ENCODE measurements around the gene MBP.

Gene MBP

DNA sequence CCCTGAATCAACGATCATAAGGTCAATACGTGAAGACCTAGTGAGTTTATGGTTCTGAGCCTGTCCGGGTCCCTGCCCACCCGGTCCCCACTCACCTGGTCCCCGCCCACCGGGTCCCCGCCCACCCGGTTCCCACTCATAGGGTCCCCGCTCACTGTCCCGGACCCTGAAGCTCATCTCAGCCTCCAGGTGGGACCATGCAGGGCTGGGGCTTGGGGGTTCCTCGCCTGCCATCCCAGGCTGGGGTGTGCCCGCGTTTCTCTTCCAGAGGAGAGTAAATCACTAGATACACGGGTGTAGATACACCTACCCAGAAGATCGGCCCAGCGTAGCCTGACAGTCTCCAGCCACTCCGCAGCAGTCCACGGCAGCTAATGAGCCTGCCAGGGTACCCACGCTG is 131.5 kb downstream of the MBP start:
- DNase-seq (ENCODE audit: low spot score): peak; percentile 52
- ATAC-seq (ENCODE audit: low read depth): no peak
- no peak for TF ChIP-seq CTCF (IDR thresholded peaks at IDR 0.05; ENCODE audit: poor library complexity, severe bottlenecking)
- Histone ChIP-seq H3K36me3 (ENCODE audit: low read depth) (no peaks in the 10 kb centered on the region), H3K27ac (ENCODE audit: poor library complexity, severe bottlenecking) (no peak overlapping the region), H3K9me3 (ENCODE audit: severe bottlenecking) (no peaks in the 10 kb centered on the region), H3K4me1 (ENCODE audit: insufficient read depth, poor library complexity, severe bottlenecking) (no peaks in the 10 kb centered on the region), H3K4me3 (ENCODE audit: severe bottlenecking) (no peak overlapping the region), H3K27me3 (ENCODE audit: insufficient read depth, poor library complexity, severe bottlenecking) (no peaks in the 10 kb centered on the region)

DNA sequence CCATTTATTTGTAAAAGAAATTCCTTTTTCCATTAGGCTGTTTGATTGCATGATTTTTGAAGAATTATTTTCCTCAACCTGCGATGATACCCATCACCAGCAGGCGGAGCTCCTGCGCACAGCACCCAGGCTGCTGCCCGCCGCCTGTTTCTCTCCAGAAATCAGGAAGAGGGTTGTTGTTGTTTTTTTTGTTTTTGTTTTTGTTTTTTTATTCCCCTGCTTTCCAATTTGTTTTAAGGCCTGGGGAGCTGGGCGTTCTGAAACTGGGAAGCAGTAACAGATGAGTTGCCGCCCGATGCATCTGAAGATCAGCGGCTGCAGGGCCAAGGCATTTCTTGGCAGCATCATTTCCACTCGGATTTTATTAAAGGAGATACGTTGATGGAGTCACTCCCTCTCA is 132.1 kb downstream of the MBP start:
- H3K36me3 ChIP-seq (ENCODE audit: low read depth): no peaks in the 10 kb centered on the region
- no peak for DNase-seq (ENCODE audit: low spot score)
- H3K27ac ChIP-seq (ENCODE audit: poor library complexity, severe bottlenecking): no peak overlapping the region
- 0 out of 3 replicates have a peak, but pooled peaks have one; percentile 19 for ATAC-seq (ENCODE audit: low read depth)
- no peaks in the 10 kb centered on the region for H3K27me3 ChIP-seq (ENCODE audit: insufficient read depth, poor library complexity, severe bottlenecking)
- H3K9me3 ChIP-seq (ENCODE audit: severe bottlenecking): no peaks in the 10 kb centered on the region
- H3K4me1 ChIP-seq (ENCODE audit: insufficient read depth, poor library complexity, severe bottlenecking): no peaks in the 10 kb centered on the region
- TF ChIP-seq CTCF (IDR thresholded peaks at IDR 0.05; ENCODE audit: poor library complexity, severe bottlenecking): peak; percentile 98
- no peak overlapping the region for H3K4me3 ChIP-seq (ENCODE audit: severe bottlenecking)

- Histone ChIP-seq H3K36me3 (ENCODE audit: low read depth) (no peaks in the 10 kb centered on the region), H3K27ac (ENCODE audit: poor library complexity, severe bottlenecking) (no peak overlapping the region), H3K4me3 (ENCODE audit: severe bottlenecking) (no peak overlapping the region), H3K4me1 (ENCODE audit: insufficient read depth, poor library complexity, severe bottlenecking) (no peaks in the 10 kb centered on the region), H3K27me3 (ENCODE audit: insufficient read depth, poor library complexity, severe bottlenecking) (no peaks in the 10 kb centered on the region), H3K9me3 (ENCODE audit: severe bottlenecking) (no peaks in the 10 kb centered on the region)
- ATAC-seq (ENCODE audit: low read depth) (no peak), DNase-seq (ENCODE audit: low spot score) (no peak)
- no peak for TF ChIP-seq CTCF (IDR thresholded peaks at IDR 0.05; ENCODE audit: poor library complexity, severe bottlenecking)
These were observed 133.5 kb downstream of the MBP start for GRCh38 chr18:76999077-76999476.

DNA sequence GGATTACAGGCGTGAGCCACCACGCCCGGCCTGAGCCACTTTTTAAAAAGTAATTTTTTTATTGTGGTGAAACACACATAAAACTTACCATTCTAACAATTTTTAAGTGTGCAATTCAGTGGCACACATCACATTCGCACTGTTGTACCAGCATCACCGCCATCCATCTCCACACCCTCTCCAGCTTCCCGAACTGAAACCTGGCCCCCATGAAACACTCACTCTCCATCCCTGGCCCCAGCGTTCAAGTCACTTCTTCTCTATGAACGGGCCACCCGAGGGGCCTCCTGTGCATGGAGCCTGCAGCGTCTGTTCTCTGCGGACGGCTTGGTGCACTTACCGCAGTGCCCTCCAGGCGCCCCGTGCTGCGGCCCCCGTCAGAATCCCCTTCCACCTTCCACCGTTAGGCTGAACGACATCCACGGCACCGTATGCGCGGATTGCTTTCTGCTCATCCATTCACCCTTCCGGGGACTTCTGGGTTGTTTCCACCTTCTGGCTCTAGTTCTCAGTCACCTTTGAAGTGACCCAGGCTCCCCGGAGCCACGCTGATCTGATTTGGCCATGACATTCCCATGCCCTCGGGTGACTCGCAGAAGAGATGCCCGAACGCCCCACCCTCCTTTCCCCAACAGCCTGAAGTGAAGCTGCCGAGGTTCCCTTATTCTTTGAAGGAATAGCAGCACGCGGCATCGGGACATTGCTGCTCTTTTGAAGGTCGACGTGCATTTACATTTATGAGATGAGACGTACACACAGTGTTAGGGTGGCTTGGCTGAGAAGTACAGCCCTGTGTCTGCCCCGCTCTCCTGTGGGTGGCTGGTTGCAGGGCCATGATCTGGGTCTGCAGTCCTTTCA is 134.4 kb downstream of the MBP start:
- no peak overlapping the region for H3K4me3 ChIP-seq (ENCODE audit: severe bottlenecking)
- no peaks in the 10 kb centered on the region for H3K27me3 ChIP-seq (ENCODE audit: insufficient read depth, poor library complexity, severe bottlenecking)
- no peak for TF ChIP-seq CTCF (IDR thresholded peaks at IDR 0.05; ENCODE audit: poor library complexity, severe bottlenecking)
- DNase-seq (ENCODE audit: low spot score) (peak; percentile 44), ATAC-seq (ENCODE audit: low read depth) (no peak)
- H3K4me1 ChIP-seq (ENCODE audit: insufficient read depth, poor library complexity, severe bottlenecking): no peaks in the 10 kb centered on the region
- no peaks in the 10 kb centered on the region for H3K9me3 ChIP-seq (ENCODE audit: severe bottlenecking)
- H3K27ac ChIP-seq (ENCODE audit: poor library complexity, severe bottlenecking): no peak overlapping the region
- no peaks in the 10 kb centered on the region for H3K36me3 ChIP-seq (ENCODE audit: low read depth)

GRCh38 chr18:76996429-76996828 is 136.2 kb downstream of the MBP start:
- Histone ChIP-seq H3K27me3 (ENCODE audit: insufficient read depth, poor library complexity, severe bottlenecking) (no peaks in the 10 kb centered on the region), H3K36me3 (ENCODE audit: low read depth) (no peaks in the 10 kb centered on the region), H3K27ac (ENCODE audit: poor library complexity, severe bottlenecking) (no peak overlapping the region), H3K4me3 (ENCODE audit: severe bottlenecking) (no peak overlapping the region), H3K9me3 (ENCODE audit: severe bottlenecking) (no peaks in the 10 kb centered on the region), H3K4me1 (ENCODE audit: insufficient read depth, poor library complexity, severe bottlenecking) (no peaks in the 10 kb centered on the region)
- DNase-seq (ENCODE audit: low spot score): no peak
- TF ChIP-seq CTCF (IDR thresholded peaks at IDR 0.05; ENCODE audit: poor library complexity, severe bottlenecking): no peak
- no peak for ATAC-seq (ENCODE audit: low read depth)
